Left ventricle myocardium inferior (tissue), 1 donor: ENCODE data around the gene ITGAV. TPM values are rescaled to one million over a fixed set of nuclear protein-coding genes. Genes with fewer than 3 reads are reported as not detected.

Source experiments
- DNase-seq: peaks from one replicate; pipeline ENCODE4 v3.0.0-alpha.2; 2020
- H3K27ac ChIP-seq: fragments of 200-600 bp; replicated peaks from 2 replicates; pipeline ENCODE4 v1.8.0; 2021
- H3K27me3 ChIP-seq: fragments of 200-600 bp; 2 replicates; pipeline ENCODE4 v1.8.0; 2021; ENCODE audit warnings: low read depth
- H3K36me3 ChIP-seq: fragments of 200-600 bp; 2 replicates; pipeline ENCODE4 v1.8.0; 2021
- H3K4me1 ChIP-seq: fragments of 200-600 bp; 2 replicates; pipeline ENCODE4 v1.8.0; 2021
- H3K4me3 ChIP-seq: fragments of 200-600 bp; 2 replicates; pipeline ENCODE4 v1.8.0; 2021; ENCODE audit warnings: mild to moderate bottlenecking, moderate library complexity
- H3K9me3 ChIP-seq: fragments of 200-600 bp; replicated peaks from 2 replicates; pipeline ENCODE4 v1.8.0; 2021
- intact Hi-C: fragments of 100-400 bp; cut with micrococcal nuclease; formaldehyde crosslinking; loops from one replicate; pipeline ENCODE4 v1.11.0; 2022
- total RNA-seq: library from RNA; stranded (reverse); fragmentation: NEBNext Ultra II Directional; extraction: Animal tissue kit (Norgen Biotek cat#: 25700); gene quantifications from one replicate; pipeline ENCODE4 v1.2.1, GENCODE V29; 2021
- TF ChIP-seq, protein P1 (sequence below): fragments of 200-600 bp; IDR thresholded peaks from 2 replicates; pipeline ENCODE4 v1.8.0; 2021; ENCODE audit warnings: antibody characterized with exemption, mild to moderate bottlenecking, borderline replicate concordance
- donor health status: DM: no; HTN: yes; CAD: no; lungs with severe emphysema.

The ITGAV gene
- total RNA-seq, 1 donor from 2014 or later: 178 TPM

DNA sequence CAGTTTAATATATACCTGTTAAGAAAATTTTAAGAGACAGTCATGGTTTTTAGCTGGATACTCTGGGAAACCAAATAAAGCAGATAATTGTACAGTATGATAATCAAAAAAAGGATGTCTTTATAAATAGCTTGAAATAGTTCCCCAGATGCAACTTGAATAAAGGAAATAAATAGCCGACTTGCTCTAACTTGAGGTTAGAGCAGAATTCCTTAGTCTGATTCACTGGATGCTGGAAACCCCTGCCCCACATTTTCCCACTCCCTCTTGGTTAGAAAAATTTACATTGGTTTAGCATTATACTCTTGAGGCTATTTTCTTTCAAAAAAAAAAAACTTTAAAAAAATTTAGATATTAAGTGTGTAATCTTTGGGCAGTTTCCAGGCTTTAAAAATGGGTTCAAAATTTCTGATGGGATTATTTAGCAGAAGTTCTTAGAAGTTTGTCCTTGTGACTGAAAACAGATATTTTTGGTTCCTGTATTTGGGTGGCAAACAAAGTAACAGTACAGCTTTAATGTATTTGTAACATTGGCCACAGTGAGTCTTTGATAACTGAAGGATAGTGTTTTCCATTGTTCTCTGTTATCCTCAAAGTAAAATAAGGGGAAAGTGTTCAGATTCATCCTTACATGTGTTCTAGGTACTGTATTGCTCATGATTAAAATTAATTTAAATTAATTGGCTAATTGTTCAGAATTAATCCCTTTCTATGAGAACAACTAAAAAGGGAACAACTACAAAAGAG lies 39.6 kb downstream of the ITGAV start:
- H3K27ac ChIP-seq: no peak overlapping the region

DNA sequence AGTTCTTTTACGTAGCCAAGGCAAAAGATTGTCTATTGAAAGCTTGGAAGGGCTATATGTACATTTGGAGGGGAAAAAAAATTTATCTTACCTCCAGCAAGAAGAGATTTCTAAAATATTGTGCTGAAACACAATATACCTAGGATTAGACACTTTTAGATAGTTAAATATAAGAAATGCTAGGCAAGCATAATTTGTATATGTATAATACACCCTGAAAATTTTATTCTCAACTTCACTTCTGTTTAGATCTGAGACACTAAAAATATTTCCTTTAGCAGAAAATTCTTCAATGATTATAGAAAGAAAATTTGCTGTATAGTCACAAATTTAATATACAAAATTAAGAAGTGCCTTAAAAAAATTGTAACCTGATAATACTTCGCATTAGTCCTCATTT lies 42.6 kb downstream of the ITGAV start:
- H3K4me1 ChIP-seq: peaks cover 15% of the 10 kb centered on the region
- no peak for DNase-seq
- no peak overlapping the region for H3K4me3 ChIP-seq
- no peaks in the 10 kb centered on the region for H3K27me3 ChIP-seq
- H3K36me3 ChIP-seq: peaks cover 29% of the 10 kb centered on the region
- H3K27ac ChIP-seq: no peak overlapping the region
- intact Hi-C loops: no loop called here
- H3K9me3 ChIP-seq: no peaks in the 10 kb centered on the region
- TF ChIP-seq, protein P1, sequence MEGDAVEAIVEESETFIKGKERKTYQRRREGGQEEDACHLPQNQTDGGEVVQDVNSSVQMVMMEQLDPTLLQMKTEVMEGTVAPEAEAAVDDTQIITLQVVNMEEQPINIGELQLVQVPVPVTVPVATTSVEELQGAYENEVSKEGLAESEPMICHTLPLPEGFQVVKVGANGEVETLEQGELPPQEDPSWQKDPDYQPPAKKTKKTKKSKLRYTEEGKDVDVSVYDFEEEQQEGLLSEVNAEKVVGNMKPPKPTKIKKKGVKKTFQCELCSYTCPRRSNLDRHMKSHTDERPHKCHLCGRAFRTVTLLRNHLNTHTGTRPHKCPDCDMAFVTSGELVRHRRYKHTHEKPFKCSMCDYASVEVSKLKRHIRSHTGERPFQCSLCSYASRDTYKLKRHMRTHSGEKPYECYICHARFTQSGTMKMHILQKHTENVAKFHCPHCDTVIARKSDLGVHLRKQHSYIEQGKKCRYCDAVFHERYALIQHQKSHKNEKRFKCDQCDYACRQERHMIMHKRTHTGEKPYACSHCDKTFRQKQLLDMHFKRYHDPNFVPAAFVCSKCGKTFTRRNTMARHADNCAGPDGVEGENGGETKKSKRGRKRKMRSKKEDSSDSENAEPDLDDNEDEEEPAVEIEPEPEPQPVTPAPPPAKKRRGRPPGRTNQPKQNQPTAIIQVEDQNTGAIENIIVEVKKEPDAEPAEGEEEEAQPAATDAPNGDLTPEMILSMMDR: no peak

More for the DNA sequence above, 39.6 kb downstream of the ITGAV start:
- intact Hi-C loops: no loop called here
- Histone ChIP-seq H3K27me3 (no peaks in the 10 kb centered on the region), H3K4me3 (no peak overlapping the region), H3K36me3 (peaks cover 10% of the 10 kb centered on the region), H3K9me3 (no peaks in the 10 kb centered on the region), H3K4me1 (peaks cover 15% of the 10 kb centered on the region)
- no peak for DNase-seq
- TF ChIP-seq, protein P1: no peak

DNA sequence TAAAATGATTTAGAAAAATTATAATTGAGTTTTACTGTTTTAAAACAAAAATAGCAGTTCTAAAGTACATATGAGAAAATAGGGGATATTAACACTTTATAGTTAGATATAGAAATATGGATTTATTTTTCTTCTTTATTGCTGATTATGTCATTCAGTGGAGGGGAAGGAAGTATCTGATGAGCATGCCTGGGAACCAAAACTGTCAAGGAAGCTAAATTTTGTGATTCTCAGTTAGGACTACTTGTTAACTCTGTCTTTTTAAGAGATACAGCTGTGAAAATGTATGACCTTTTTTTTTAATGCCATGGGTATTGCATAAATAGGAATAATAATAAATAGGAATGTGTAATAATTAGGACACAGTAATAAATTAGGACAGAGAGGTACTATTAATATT lies 44.8 kb downstream of the ITGAV start:
- Histone ChIP-seq H3K4me3 (no peak overlapping the region), H3K9me3 (no peaks in the 10 kb centered on the region), H3K27me3 (no peaks in the 10 kb centered on the region), H3K4me1 (peaks cover 3% of the 10 kb centered on the region), H3K36me3 (peaks cover 43% of the 10 kb centered on the region), H3K27ac (no peak overlapping the region)
- TF ChIP-seq, protein P1: no peak
- intact Hi-C loops: no loop called here
- no peak for DNase-seq

DNA sequence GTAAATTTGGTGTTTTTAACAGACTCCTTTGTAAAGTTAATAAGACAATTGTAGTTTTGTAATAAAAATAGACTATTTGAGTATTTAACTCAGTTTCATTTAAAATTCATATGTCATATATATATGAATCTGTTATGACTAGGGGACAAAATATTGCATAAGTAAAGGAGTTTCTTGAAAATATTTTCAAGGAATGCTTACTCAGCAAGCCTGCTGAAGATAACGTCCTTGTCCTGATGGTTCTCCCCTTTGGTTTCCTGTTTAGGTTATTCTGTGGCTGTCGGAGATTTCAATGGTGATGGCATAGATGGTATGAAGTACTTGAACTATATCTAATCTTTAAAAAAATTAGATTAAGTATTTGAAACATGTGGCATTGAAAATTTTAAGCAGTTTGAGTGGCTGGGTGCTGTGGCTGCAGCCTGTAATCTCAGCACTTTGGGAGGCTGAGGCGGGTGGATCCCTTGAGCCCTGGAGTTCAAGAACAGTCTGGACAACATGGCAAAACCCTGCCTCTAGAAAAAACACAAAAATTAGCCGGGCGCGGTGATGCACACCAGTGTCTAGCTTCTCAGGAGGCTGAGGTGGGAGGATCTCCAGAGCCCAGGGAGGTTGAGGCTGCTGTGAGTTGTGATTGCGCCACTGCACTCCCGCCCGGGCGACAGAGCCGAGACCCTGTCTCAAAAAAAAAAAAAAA lies 47.1 kb downstream of the ITGAV start:
- Histone ChIP-seq H3K27ac (no peak overlapping the region), H3K27me3 (no peaks in the 10 kb centered on the region), H3K9me3 (no peaks in the 10 kb centered on the region), H3K36me3 (peaks cover 62% of the 10 kb centered on the region), H3K4me3 (no peak overlapping the region), H3K4me1 (no peaks in the 10 kb centered on the region)
- intact Hi-C loops: no loop called here
- no peak for DNase-seq
- TF ChIP-seq, protein P1: no peak

DNA sequence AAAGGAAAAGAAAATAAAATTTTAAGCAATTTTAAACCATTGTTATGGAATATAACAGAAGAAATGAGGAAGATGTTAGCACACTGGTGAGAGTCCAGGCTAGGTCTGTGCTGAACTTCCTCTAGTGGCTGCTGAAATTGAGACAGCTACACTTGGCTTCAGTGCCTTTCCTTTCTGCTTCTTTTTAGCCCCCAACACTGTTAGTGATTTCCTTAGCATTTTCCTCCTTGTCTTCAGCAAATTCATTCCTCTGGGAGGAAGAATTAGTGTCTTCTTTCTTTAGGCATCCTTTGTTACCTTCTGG lies 47.6 kb downstream of the ITGAV start:
- no peak for DNase-seq
- TF ChIP-seq, protein P1: no peak
- Histone ChIP-seq H3K9me3 (no peaks in the 10 kb centered on the region), H3K36me3 (peaks cover 66% of the 10 kb centered on the region), H3K4me1 (no peaks in the 10 kb centered on the region), H3K27ac (no peak overlapping the region), H3K27me3 (no peaks in the 10 kb centered on the region), H3K4me3 (no peak overlapping the region)
- intact Hi-C loops: no loop called here
